Hematopoietic multipotent progenitor cell treated with erythropoietin and hydrocortisone succinate and interleukin-3 and kit ligand, for 8 days (in vitro differentiated cells): ENCODE measurements around the gene PI4K2A.

Source experiments
- DNase-seq: peaks from one replicate; pipeline ENCODE4 v3.0.0-alpha.2; 2015

Gene PI4K2A

GRCh38 chr10:97640174-97640867, at the start of gene PI4K2A:
TSS of gene PI4K2A (plus strand) at chr10:97640671. CDS start at chr10:97640743, 72 bp downstream.
- DNase-seq, result peak; percentile 99

GRCh38 chr10:97590748-97591495, 49.5 kb upstream of the PI4K2A start:
- DNase-seq, result no peak

- DNase-seq, result no peak
Measured at GRCh38 chr10:97593421-97593820, 47.0 kb upstream of the PI4K2A start.

GRCh38 chr10:97596101-97597082, 44.1 kb upstream of the PI4K2A start:
- peak; percentile 60 for DNase-seq

GRCh38 chr10:97597778-97598177, 42.7 kb upstream of the PI4K2A start:
- no peak for DNase-seq

- no peak for DNase-seq
Measured at GRCh38 chr10:97598407-97599271, 41.8 kb upstream of the PI4K2A start.

GRCh38 chr10:97599272-97599619, 41.2 kb upstream of the PI4K2A start:
- no peak for DNase-seq

GRCh38 chr10:97600616-97601015, 39.9 kb upstream of the PI4K2A start:
- DNase-seq, result no peak

- no peak for DNase-seq
Measured at GRCh38 chr10:97601268-97602215, 38.9 kb upstream of the PI4K2A start.

- DNase-seq, result no peak
Measured at GRCh38 chr10:97607095-97607636, 33.3 kb upstream of the PI4K2A start.

- no peak for DNase-seq
Measured at GRCh38 chr10:97608991-97609561, 31.4 kb upstream of the PI4K2A start.

GRCh38 chr10:97611473-97611872, 29.0 kb upstream of the PI4K2A start:
- DNase-seq, result no peak

- DNase-seq, result peak; percentile 65
Measured at GRCh38 chr10:97612386-97612785, 28.1 kb upstream of the PI4K2A start.

- DNase-seq, result no peak
Measured at GRCh38 chr10:97618285-97618684, 22.2 kb upstream of the PI4K2A start.

- no peak for DNase-seq
Measured at GRCh38 chr10:97618733-97619132, 21.7 kb upstream of the PI4K2A start.

GRCh38 chr10:97623277-97623676, 17.2 kb upstream of the PI4K2A start:
- no peak for DNase-seq

- peak; percentile 79 for DNase-seq
Measured at GRCh38 chr10:97627731-97628130, 12.7 kb upstream of the PI4K2A start.

- DNase-seq, result no peak
Measured at GRCh38 chr10:97628228-97628627, 12.2 kb upstream of the PI4K2A start.

- DNase-seq, result no peak
Measured at GRCh38 chr10:97629289-97629688, 11.2 kb upstream of the PI4K2A start.

- DNase-seq, result no peak
Measured at GRCh38 chr10:97631098-97631497, 9.4 kb upstream of the PI4K2A start.
